Measurements from ENCODE around the gene GPR142. TPM values are rescaled to one million over a fixed set of nuclear protein-coding genes. Genes with fewer than 3 reads are reported as not detected.

The GPR142 gene
- total RNA-seq (2014; rRNA removed; shearing (Covaris generic)): not detected in 2 replicates

DNA sequence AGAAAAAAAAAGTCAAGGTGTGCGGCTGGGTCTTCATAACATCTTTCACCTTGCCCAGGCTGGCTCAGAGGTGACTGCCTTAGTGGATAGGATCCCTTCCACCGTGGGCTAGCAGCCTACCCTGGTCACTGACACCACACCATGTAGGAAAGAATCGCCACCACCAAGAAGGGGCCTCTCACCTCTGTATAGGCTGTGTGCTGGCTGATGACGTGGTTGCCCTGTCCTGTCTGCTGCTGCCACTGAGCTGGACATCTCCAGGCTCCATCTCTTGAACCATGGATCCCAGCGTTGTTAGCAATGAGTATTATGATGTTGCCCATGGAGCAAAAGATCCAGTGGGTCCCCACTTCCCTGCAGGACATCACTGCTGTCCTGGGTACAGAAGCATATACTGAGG is at the start of gene GPR142:
Gene GPR142 (plus strand): TSS at position 301 of the 400 bp plus-strand sequence. CDS start 2,035 bp downstream, outside the sequence.

DNA sequence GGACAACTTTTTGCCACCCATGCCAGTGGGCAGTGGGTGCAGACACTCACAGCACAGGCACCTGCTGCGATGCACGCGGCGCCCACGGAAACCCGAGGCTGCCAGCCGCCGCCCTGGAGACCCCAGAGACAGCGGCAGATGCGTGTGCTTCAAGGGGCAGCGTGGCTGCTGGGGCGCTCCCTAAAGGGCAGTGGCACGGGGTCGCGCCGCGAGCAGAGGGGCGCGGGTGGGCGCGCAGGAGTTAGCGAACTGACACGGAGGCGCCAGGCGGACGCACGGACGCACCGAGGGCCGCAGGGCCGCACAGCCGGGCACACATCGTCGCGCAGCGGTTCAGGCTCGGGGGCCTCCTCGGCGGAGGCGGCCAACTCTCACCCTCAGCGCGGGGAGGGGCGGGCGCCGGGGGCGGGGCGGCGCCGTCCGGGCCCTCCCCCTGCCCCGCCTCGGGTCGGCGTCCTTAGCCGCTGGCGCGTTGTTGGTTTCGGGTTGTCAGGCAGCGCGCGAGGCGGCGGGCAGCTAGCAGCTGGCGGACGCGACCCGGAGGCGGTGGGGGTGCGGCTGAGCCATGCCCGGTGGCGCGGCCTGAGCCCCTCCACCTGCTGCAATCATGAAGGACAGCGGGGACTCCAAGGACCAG is 41.4 kb upstream of the GPR142 start, which contains the start of gene KIF19:
Gene KIF19 (plus strand): TSS at position 484 of the 637 bp plus-strand sequence. CDS start 124 bp downstream, at position 608.

DNA sequence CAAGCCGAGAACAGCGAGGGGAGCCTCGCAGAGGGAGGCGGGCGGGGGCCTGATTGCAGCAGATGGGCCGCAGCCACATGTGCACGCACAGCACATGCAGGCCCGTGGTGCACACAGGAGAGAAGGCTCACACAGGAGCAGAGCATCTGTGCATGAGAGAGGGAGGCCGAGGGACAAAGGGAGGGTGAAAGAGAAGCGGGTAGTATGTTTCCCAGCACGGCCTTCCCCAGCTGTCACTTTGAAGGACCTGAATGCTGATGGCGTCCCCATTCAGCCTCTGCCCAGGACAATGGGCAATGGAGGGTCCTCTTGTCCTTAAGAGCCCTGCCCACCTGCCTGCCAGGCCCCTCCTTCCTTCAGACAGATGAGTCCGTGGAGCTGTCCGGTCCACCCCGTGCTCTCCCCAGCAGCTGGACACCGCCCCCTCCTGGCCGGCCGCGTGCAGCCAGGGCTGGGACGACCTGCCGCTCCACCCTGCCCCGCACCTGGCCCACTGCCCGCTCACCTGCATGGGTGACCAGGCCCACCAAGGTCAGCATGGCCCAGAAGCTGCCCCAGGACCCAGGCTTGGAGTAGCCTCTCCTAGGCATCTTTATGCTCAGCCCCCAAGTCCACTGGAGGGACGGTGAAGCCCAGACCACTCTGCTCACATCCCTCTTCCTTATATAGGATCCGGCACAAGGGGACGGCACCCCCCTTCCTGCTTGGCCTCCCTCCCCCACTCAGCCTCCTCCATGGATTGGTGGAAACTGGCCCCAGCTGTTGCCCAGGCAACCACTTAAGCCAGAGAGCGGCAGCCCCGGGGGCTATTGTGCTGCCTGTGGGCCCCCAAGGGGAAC is 5.9 kb upstream of the GPR142 start, which contains the start of gene BTBD17:
Gene BTBD17 (minus strand): TSS at position 639 of the 839 bp plus-strand sequence. CDS start 49 bp downstream, at position 590.

Small RNA genes within 50 kb of the gene (small RNA-seq; reads per million reads assigned to genes)
- 1.1 reads per million, percentile 57 among the genes with 10 or more reads in this experiment for gene RNA5SP448

Other genes starting within 250 kb of the GPR142 start
- 4,173 and 5,221 TPM in 2 replicates for gene RPL38, start 163.8 kb upstream of the GPR142 start, total RNA-seq (2014; rRNA removed; shearing (Covaris generic))
- gene TTYH2, start 153.9 kb upstream of the GPR142 start, total RNA-seq (2014; rRNA removed; shearing (Covaris generic)): 1.2 and 1.5 TPM in 2 replicates
- not detected in 2 replicates for gene DNAI2, start 93.3 kb upstream of the GPR142 start, total RNA-seq (2014; rRNA removed; shearing (Covaris generic))
- not detected in 2 replicates for gene KIF19, start 41.3 kb upstream of the GPR142 start, total RNA-seq (2014; rRNA removed; shearing (Covaris generic))
- not detected in 2 replicates for gene BTBD17, start 5.6 kb upstream of the GPR142 start, total RNA-seq (2014; rRNA removed; shearing (Covaris generic))
- 0.74 and 1.3 TPM in 2 replicates for gene GPRC5C, start 64.6 kb downstream of the GPR142 start, total RNA-seq (2014; rRNA removed; shearing (Covaris generic))
- not detected in 2 replicates for gene CD300A, start 99.1 kb downstream of the GPR142 start, total RNA-seq (2014; rRNA removed; shearing (Covaris generic))
- not detected in 2 replicates for gene CD300LB, start 164.0 kb downstream of the GPR142 start, total RNA-seq (2014; rRNA removed; shearing (Covaris generic))
- not detected in 2 replicates for gene CD300C, start 178.6 kb downstream of the GPR142 start, total RNA-seq (2014; rRNA removed; shearing (Covaris generic))
- gene CD300H, start 200.0 kb downstream of the GPR142 start, total RNA-seq (2014; rRNA removed; shearing (Covaris generic)): not detected in 2 replicates
- not detected in 2 replicates for gene CD300LD, start 224.8 kb downstream of the GPR142 start, total RNA-seq (2014; rRNA removed; shearing (Covaris generic))